SK-N-SH (cell line): Measurements from ENCODE around the gene MAPK12. TPM values are rescaled to one million over a fixed set of nuclear protein-coding genes. Genes with fewer than 3 reads are reported as not detected.

Experiments
- CTCF ChIA-PET: fragments of 300-600, 350-600 bp; formaldehyde crosslinking; extraction: SDS; loops from one replicate; lab custom pipeline; 2021; lab: Yijun Ruan, JAX
- POLR2A ChIA-PET: fragments of 350-600 bp; sonication (Branson Sonifier 250); formaldehyde crosslinking; extraction: SDS; loops from one replicate; lab custom pipeline; 2020; ENCODE audit warnings: antibody characterized with exemption, inconsistent platforms; lab: Yijun Ruan, JAX
- DNase-seq: peaks from one replicate; pipeline ENCODE4 v3.0.0; 2012
- H2AFZ ChIP-seq: fragments of 200-600 bp; sonication (generic); 2 replicates; pipeline ENCODE4 v1.8.1; 2016; ENCODE audit warnings: antibody characterized with exemption, mild to moderate bottlenecking, low read depth
- H3F3A ChIP-seq: fragments of 200-600 bp; sonication (generic); replicated peaks from 2 replicates; pipeline ENCODE3; 2016; ENCODE audit warnings: antibody characterized with exemption, mild to moderate bottlenecking; ENCODE audit not compliant: insufficient read depth
- H3K27ac ChIP-seq, 2 experiments: fragments of 200-500 bp in 1 of 2; fragments of 200-600 bp in 1 of 2; sonication (Bioruptor generic) in 1 of 2; sonication (generic), shearing (Covaris generic) in 1 of 2; 2 replicates each; pipeline versions ENCODE4 v1.5.1 to v1.6.1; 2014 to 2016; ENCODE audit warnings: low read depth in 2 of 2, inconsistent platforms in 1 of 2, low read length in 1 of 2, mild to moderate bottlenecking in 1 of 2, mixed read lengths in 1 of 2
- H3K27me3 ChIP-seq: fragments of 200-600 bp; sonication (generic), shearing (Covaris generic); 2 replicates; pipeline ENCODE4 v1.6.1; 2016; ENCODE audit warnings: mixed run types; ENCODE audit not compliant: insufficient read depth
- H3K36me3 ChIP-seq, 2 experiments: fragments of 200-500 bp in 1 of 2; fragments of 200-600 bp in 1 of 2; sonication (Bioruptor generic) in 1 of 2; sonication (generic) in 1 of 2; replicated peaks in 1 of 2; 2 replicates each; pipeline versions ENCODE3 to v1.5.1; 2014 to 2016; ENCODE audit warnings: low read length in 1 of 2, mild to moderate bottlenecking in 1 of 2; ENCODE audit not compliant: insufficient read depth in 2 of 2, control insufficient read depth in 1 of 2
- H3K4me1 ChIP-seq, 2 experiments: fragments of 200-500 bp in 1 of 2; fragments of 200-600 bp in 1 of 2; sonication (Bioruptor generic) in 1 of 2; sonication (generic), shearing (Covaris generic) in 1 of 2; 2 replicates each; pipeline versions ENCODE4 v1.5.1 to v1.6.1; 2014 to 2016; ENCODE audit warnings: low read depth in 1 of 2, low read length in 1 of 2, mixed run types in 1 of 2; ENCODE audit not compliant: insufficient read depth in 2 of 2, control insufficient read depth in 1 of 2
- H3K4me2 ChIP-seq: fragments of 200-600 bp; sonication (generic), shearing (Covaris generic); 2 replicates; pipeline ENCODE4 v1.6.1; 2017; ENCODE audit warnings: mixed run types
- H3K4me3 ChIP-seq, 2 experiments: fragments of 200-500 bp in 1 of 2; fragments of 200-600 bp in 1 of 2; sonication (Bioruptor generic) in 1 of 2; sonication (generic), shearing (Covaris generic) in 1 of 2; 2 replicates each; pipeline versions ENCODE4 v1.5.1 to v1.8.1; 2014 to 2016; ENCODE audit warnings: low read depth in 2 of 2, inconsistent platforms in 1 of 2, low read length in 1 of 2, mild to moderate bottlenecking in 1 of 2, mixed read lengths in 1 of 2, moderate library complexity in 1 of 2
- H3K79me2 ChIP-seq: fragments of 200-600 bp; sonication (generic); 2 replicates; pipeline ENCODE4 v1.8.1; 2017; ENCODE audit warnings: mild to moderate bottlenecking; ENCODE audit not compliant: insufficient read depth
- H3K9ac ChIP-seq: fragments of 200-600 bp; sonication (generic); 2 replicates; pipeline ENCODE4 v1.6.1; 2017; ENCODE audit warnings: mixed run types
- H3K9me2 ChIP-seq: fragments of 200-600 bp; sonication (generic); 2 replicates; pipeline ENCODE4 v1.6.1; 2017; ENCODE audit warnings: mixed run types
- H3K9me3 ChIP-seq: fragments of 200-600 bp; sonication (generic); 2 replicates; pipeline ENCODE4 v1.6.1; 2017; ENCODE audit warnings: mixed run types, mild to moderate bottlenecking, moderate library complexity
- H4K20me1 ChIP-seq: fragments of 200-600 bp; sonication (generic); 2 replicates; pipeline ENCODE4 v1.6.1; 2017; ENCODE audit warnings: mild to moderate bottlenecking, mixed run types; ENCODE audit not compliant: insufficient read depth
- CHD2 ChIP-seq: fragments of 150-350 bp; IDR thresholded peaks from 2 replicates; pipeline ENCODE4 v1.6.1; 2018; ENCODE audit warnings: low read length; ENCODE audit not compliant: partially characterized antibody
- EP300 ChIP-seq, 2 experiments: IDR thresholded peaks; 2 replicates each; pipeline versions ENCODE4 v1.4.0 to v1.6.1; 2012; ENCODE audit warnings: borderline replicate concordance in 1 of 2, low read depth in 1 of 2, low read length in 1 of 2
- FOXJ3 ChIP-seq: sonication (generic); formaldehyde crosslinking; IDR thresholded peaks from 2 replicates; pipeline ENCODE4 v1.5.1; 2020; ENCODE audit warnings: mild to moderate bottlenecking, missing genetic modification reagents
- MEF2A ChIP-seq: IDR thresholded peaks from 2 replicates; pipeline ENCODE4 v1.4.0; 2012; ENCODE audit warnings: low read depth, borderline replicate concordance
- NFIC ChIP-seq: IDR thresholded peaks from 2 replicates; pipeline ENCODE4 v1.4.0; 2012; ENCODE audit warnings: borderline replicate concordance
- NRF1 ChIP-seq: IDR thresholded peaks from 2 replicates; pipeline ENCODE4 v1.6.1; 2012; ENCODE audit warnings: low read depth, mild to moderate bottlenecking, low read length
- RAD21 ChIP-seq: IDR thresholded peaks from 2 replicates; pipeline ENCODE4 v1.6.1; 2012; ENCODE audit warnings: mild to moderate bottlenecking, low read length
- RFX5 ChIP-seq: IDR thresholded peaks from 2 replicates; pipeline ENCODE4 v1.6.1; 2012; ENCODE audit warnings: mild to moderate bottlenecking, improper control_type of control experiment, low read length
- SMC3 ChIP-seq: IDR thresholded peaks from 2 replicates; pipeline ENCODE4 v1.6.1; 2012; ENCODE audit warnings: low read depth, low read length, improper control_type of control experiment
- WGBS: methylation state at CpG from one replicate; pipeline ENCODE4 v1.1.6; 2017; ENCODE audit warnings: low lambda C conversion rate; 5-methylcytosine and 5-hydroxymethylcytosine counted together
- polyA plus RNA-seq, 3 experiments: library from polyadenylated mRNA; depleted of rRNA; stranded (reverse); fragments of >200 nt; gene quantifications; 2 replicates each; pipeline ENCODE4 v1.2.3, GENCODE V29; 2012
- TF ChIP-seq, protein P1 (sequence below): IDR thresholded peaks from 2 replicates; pipeline ENCODE4 v1.4.0; 2012; ENCODE audit warnings: low read depth, borderline replicate concordance
- TF ChIP-seq, protein P2 (sequence below): IDR thresholded peaks from 2 replicates; pipeline ENCODE4; 2012

Gene MAPK12
- polyA plus RNA-seq, 1 of the 3 experiments (the other 2 are of a cell fraction), result 118 TPM

- Histone ChIP-seq H3K9ac (peak overlapping the region; percentile 92; the same call in 1 of the 2 replicates), H3F3A (peaks cover 27% of the 10 kb centered on the region), H3K4me2 (peak overlapping the region; percentile 99), H3K79me2 (peaks cover 21% of the 10 kb centered on the region; the same call in 1 of the 2 replicates), H3K9me2 (no peaks in the 10 kb centered on the region), H3K4me1 (peaks cover 5 to 46% of the 10 kb centered on the region in 2 experiments; a peak in 2 of 4 replicates), H3K27ac (peak overlapping the region in 1 of 2 experiments; percentile 69; a peak in 2 of 4 replicates), H3K27me3 (no peaks in the 10 kb centered on the region), H2AFZ (no peak overlapping the region), H4K20me1 (0 out of 2 replicates have a peak, but pooled peaks cover 7% of the 10 kb centered on the region), H3K4me3 (peak overlapping the region; percentile 80 to 89; a peak in 3 of 4 replicates), H3K9me3 (no peaks in the 10 kb centered on the region), H3K36me3 (peaks cover 5 to 31% of the 10 kb centered on the region in 2 experiments)
- ChIA-PET CTCF (interaction anchor here (0.6 to 4.3 kb wide), 22 partner anchors 10 to 435 kb away, joined by 3 to 72 read pairs (median 4); partner anchors contain the start of genes DENND6B, MAPK11, MAPK12 and SCO2), POLR2A (interaction anchor here (0.9 to 2.1 kb wide), 2 partner anchors 11 to 18 kb away, joined by 4 to 10 read pairs; no protein-coding TSS in a partner anchor)
- 28% methylated on average over 18 of the region's 36 CpGs for WGBS
- no peak for DNase-seq
- TF ChIP-seq NRF1, result no peak
- no peak for TF ChIP-seq FOXJ3 (CRISPR knock-in tag)
- TF ChIP-seq, protein P1, sequence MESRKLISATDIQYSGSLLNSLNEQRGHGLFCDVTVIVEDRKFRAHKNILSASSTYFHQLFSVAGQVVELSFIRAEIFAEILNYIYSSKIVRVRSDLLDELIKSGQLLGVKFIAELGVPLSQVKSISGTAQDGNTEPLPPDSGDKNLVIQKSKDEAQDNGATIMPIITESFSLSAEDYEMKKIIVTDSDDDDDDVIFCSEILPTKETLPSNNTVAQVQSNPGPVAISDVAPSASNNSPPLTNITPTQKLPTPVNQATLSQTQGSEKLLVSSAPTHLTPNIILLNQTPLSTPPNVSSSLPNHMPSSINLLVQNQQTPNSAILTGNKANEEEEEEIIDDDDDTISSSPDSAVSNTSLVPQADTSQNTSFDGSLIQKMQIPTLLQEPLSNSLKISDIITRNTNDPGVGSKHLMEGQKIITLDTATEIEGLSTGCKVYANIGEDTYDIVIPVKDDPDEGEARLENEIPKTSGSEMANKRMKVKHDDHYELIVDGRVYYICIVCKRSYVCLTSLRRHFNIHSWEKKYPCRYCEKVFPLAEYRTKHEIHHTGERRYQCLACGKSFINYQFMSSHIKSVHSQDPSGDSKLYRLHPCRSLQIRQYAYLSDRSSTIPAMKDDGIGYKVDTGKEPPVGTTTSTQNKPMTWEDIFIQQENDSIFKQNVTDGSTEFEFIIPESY, result no peak
- TF ChIP-seq, protein P2, sequence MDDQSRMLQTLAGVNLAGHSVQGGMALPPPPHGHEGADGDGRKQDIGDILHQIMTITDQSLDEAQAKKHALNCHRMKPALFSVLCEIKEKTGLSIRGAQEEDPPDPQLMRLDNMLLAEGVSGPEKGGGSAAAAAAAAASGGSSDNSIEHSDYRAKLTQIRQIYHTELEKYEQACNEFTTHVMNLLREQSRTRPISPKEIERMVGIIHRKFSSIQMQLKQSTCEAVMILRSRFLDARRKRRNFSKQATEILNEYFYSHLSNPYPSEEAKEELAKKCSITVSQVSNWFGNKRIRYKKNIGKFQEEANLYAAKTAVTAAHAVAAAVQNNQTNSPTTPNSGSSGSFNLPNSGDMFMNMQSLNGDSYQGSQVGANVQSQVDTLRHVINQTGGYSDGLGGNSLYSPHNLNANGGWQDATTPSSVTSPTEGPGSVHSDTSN, result no peak
- TF ChIP-seq EP300 (IDR thresholded peaks at IDR 0.05; ENCODE audit: borderline replicate concordance in 1 of 2, low read depth in 1 of 2, low read length in 1 of 2), result no peak
- no peak for TF ChIP-seq RFX5
- no peak for TF ChIP-seq SMC3
- no peak for TF ChIP-seq MEF2A
- TF ChIP-seq RAD21, result no peak
- TF ChIP-seq CHD2, result no peak
- TF ChIP-seq NFIC, result no peak
Measured at GRCh38 chr22:50251477-50252081, 9.9 kb downstream of the MAPK12 start.
